A549 (cell line): ENCODE data around the gene DRGX. TPM values are rescaled to one million over a fixed set of nuclear protein-coding genes. Genes with fewer than 3 reads are reported as not detected.

Experiments used
- ATAC-seq, 2 experiments: fragments of 200-7000 bp in 1 of 2; fragments of >200 bp in 1 of 2; cut with Nextera tagmentation in 1 of 2; cut with Tn5 transposase in 1 of 2; 3 replicates each; pipeline versions ENCODE4 v1.8.0 to v1.9.1; 2018 to 2020; ENCODE audit warnings: mild to moderate bottlenecking in 1 of 2, moderate library complexity in 1 of 2
- CTCF ChIA-PET: fragments of 300-600 bp; sonication (Branson Sonifier 250); formaldehyde crosslinking; extraction: SDS; loops from one replicate; lab custom pipeline; 2021; ENCODE audit warnings: antibody characterized with exemption, inconsistent platforms; lab: Yijun Ruan, JAX
- POLR2A ChIA-PET: fragments of 350-600 bp; formaldehyde crosslinking; extraction: SDS; loops from one replicate; lab custom pipeline; 2021; ENCODE audit warnings: antibody characterized with exemption, inconsistent platforms; lab: Yijun Ruan, JAX
- DNase-seq, 2 experiments: peaks; one replicate each; pipeline versions ENCODE4 v3.0.0 to v3.0.0-alpha.2; 2011 to 2016; ENCODE audit warnings: low read depth in 1 of 2, low spot score in 1 of 2
- FAIRE-seq: peaks from 2 replicates; lab custom pipeline; 2011; peaks lifted over from hg19 to GRCh38; lab: Jason Lieb, UNC
- H3K27ac ChIP-seq, 2 experiments: fragments of >200 bp; sonication (Bioruptor Twin); formaldehyde crosslinking; 3 replicates each; pipeline ENCODE4 v1.5.1; 2016 to 2017
- H3K4me1 ChIP-seq: fragments of >200 bp; sonication (Bioruptor Twin); formaldehyde crosslinking; 3 replicates; pipeline ENCODE4 v1.6.1; 2016
- H3K4me2 ChIP-seq: fragments of >200 bp; sonication (Bioruptor Twin); formaldehyde crosslinking; 3 replicates; pipeline ENCODE4 v1.6.1; 2016
- H3K4me3 ChIP-seq: fragments of >200 bp; sonication (Bioruptor Twin); formaldehyde crosslinking; 3 replicates; pipeline ENCODE4 v1.5.1; 2016
- H3K9me3 ChIP-seq: fragments of >200 bp; sonication (Bioruptor Twin); formaldehyde crosslinking; 3 replicates; pipeline ENCODE4 v1.6.1; 2016
- CBX2 ChIP-seq: fragments of 200-600 bp; sonication (generic); IDR thresholded peaks from 2 replicates; pipeline ENCODE4 v1.6.1; 2016; ENCODE audit warnings: low read depth, mild to moderate bottlenecking, borderline replicate concordance
- CBX8 ChIP-seq: fragments of 200-600 bp; sonication (generic); IDR thresholded peaks from 2 replicates; pipeline ENCODE4 v1.6.1; 2016
- CEBPB ChIP-seq, 2 experiments: fragments of >200 bp in 1 of 2; sonication (Bioruptor Twin) in 1 of 2; formaldehyde crosslinking in 1 of 2; IDR thresholded peaks; 2 replicates each; pipeline ENCODE4 v1.6.1; 2012 to 2016
- CHD2 ChIP-seq: fragments of 150-350 bp; IDR thresholded peaks from 2 replicates; pipeline ENCODE4 v1.6.1; 2014; ENCODE audit warnings: low read length; ENCODE audit not compliant: partially characterized antibody
- CHD4 ChIP-seq: fragments of 200-600 bp; sonication (generic); IDR thresholded peaks from 2 replicates; pipeline ENCODE4 v1.6.1; 2016; ENCODE audit warnings: antibody characterized with exemption, mild to moderate bottlenecking, borderline replicate concordance
- E2F6 ChIP-seq: IDR thresholded peaks from 2 replicates; pipeline ENCODE4 v1.6.1; 2012; ENCODE audit warnings: low read depth, borderline replicate concordance
- ELK1 ChIP-seq: fragments of 150-350 bp; IDR thresholded peaks from 2 replicates; pipeline ENCODE4 v1.6.1; 2014; ENCODE audit warnings: low read depth, mild to moderate bottlenecking, low read length
- ESRRA ChIP-seq: fragments of 150-350 bp; IDR thresholded peaks from 2 replicates; pipeline ENCODE4 v1.6.1; 2014; ENCODE audit warnings: mild to moderate bottlenecking, low read length, borderline replicate concordance
- GATA3 ChIP-seq: IDR thresholded peaks from 2 replicates; pipeline ENCODE4 v1.6.1; 2012; ENCODE audit warnings: borderline replicate concordance
- HES2 ChIP-seq: fragments of >200 bp; sonication (Bioruptor Twin); formaldehyde crosslinking; IDR thresholded peaks from 2 replicates; pipeline ENCODE4 v1.6.1; 2016
- HOXA7 ChIP-seq: fragments of 250-450 bp; sonication (Bioruptor Pico); IDR thresholded peaks from 2 replicates; pipeline ENCODE4 v1.5.0; 2020; ENCODE audit warnings: mild to moderate bottlenecking, moderate library complexity
- HOXB5 ChIP-seq: fragments of 250-450 bp; sonication (Bioruptor Pico); IDR thresholded peaks from 2 replicates; pipeline ENCODE4 v1.5.0; 2020; ENCODE audit warnings: mild to moderate bottlenecking, moderate library complexity
- JUN ChIP-seq, 2 experiments: fragments of >200 bp; sonication (Bioruptor Twin); formaldehyde crosslinking; IDR thresholded peaks; 2 replicates in 1 of 2; 3 replicates in 1 of 2; pipeline ENCODE4 v1.6.1; 2016 to 2017
- KDM5A ChIP-seq: fragments of 200-600 bp; sonication (generic); IDR thresholded peaks from 2 replicates; pipeline ENCODE4 v1.6.1; 2016; ENCODE audit warnings: antibody characterized with exemption, mild to moderate bottlenecking
- MYC ChIP-seq: IDR thresholded peaks from 2 replicates; pipeline ENCODE4 v1.6.1; 2012; ENCODE audit warnings: mild to moderate bottlenecking, inconsistent platforms, low read length, improper control_type of control experiment, borderline replicate concordance
- NR3C1 ChIP-seq: fragments of >200 bp; sonication (Bioruptor Twin); formaldehyde crosslinking; IDR thresholded peaks from 3 replicates; pipeline ENCODE4 v1.6.1; 2017
- PHF8 ChIP-seq: fragments of 200-600 bp; sonication (generic); IDR thresholded peaks from 2 replicates; pipeline ENCODE4 v1.6.1; 2016; ENCODE audit warnings: low read depth, mild to moderate bottlenecking, antibody characterized with exemption, moderate library complexity, borderline replicate concordance
- POLR2A ChIP-seq: IDR thresholded peaks from 2 replicates; pipeline ENCODE4 v1.6.1; 2012; ENCODE audit warnings: mild to moderate bottlenecking, low read length
- SMC3 ChIP-seq: fragments of >200 bp; sonication (Bioruptor Twin); formaldehyde crosslinking; IDR thresholded peaks from 3 replicates; pipeline ENCODE4 v1.6.1; 2018; ENCODE audit warnings: inconsistent platforms
- USF2 ChIP-seq: fragments of 450-650 bp; IDR thresholded peaks from 2 replicates; pipeline ENCODE4 v1.6.1; 2014; ENCODE audit warnings: antibody characterized with exemption
- ZC3H11A ChIP-seq: fragments of 450-650 bp; IDR thresholded peaks from 2 replicates; pipeline ENCODE4 v1.6.1; 2014; ENCODE audit warnings: antibody characterized with exemption, mild to moderate bottlenecking
- ZSCAN20 ChIP-seq: fragments of 250-450 bp; sonication (Bioruptor Pico); IDR thresholded peaks from 2 replicates; pipeline ENCODE4 v1.8.0; 2022; ENCODE audit warnings: mild to moderate bottlenecking, moderate library complexity
- WGBS: methylation state at CpG from one replicate; pipeline ENCODE4 v1.1.6; 2017; ENCODE audit errors: missing lambda C conversion rate; 5-methylcytosine and 5-hydroxymethylcytosine counted together
- polyA plus RNA-seq, 4 experiments: library from polyadenylated mRNA; depleted of rRNA in 3 of 4; stranded (reverse); fragments of >200 nt; fragmentation: RNase III in 1 of 4; extraction: RNeasy Plus Mini Kit Qiagen cat#74134 plus additional on column Dnase treatment in 1 of 4; gene quantifications; 2 replicates in 3 of 4; 3 replicates in 1 of 4; pipeline ENCODE4 v1.2.3, GENCODE V29; 2011 to 2017

Gene DRGX
- polyA plus RNA-seq, 2 of the 4 experiments (the other 2 are of a cell fraction) = not detected

GRCh38 chr10:49387071-49387470 is 8.8 kb downstream of the DRGX start:
- ATAC-seq (no peak), DNase-seq (no peak), FAIRE-seq (no peak)
- Histone ChIP-seq H3K4me3 (no peak overlapping the region), H3K4me1 (no peaks in the 10 kb centered on the region)
- WGBS = 58% methylated on average over 8 of the region's 8 CpGs
- CTCF ChIA-PET = interaction anchor here (1.6 kb wide), 1 partner anchor 21 kb away, joined by 6 read pairs; no protein-coding TSS in a partner anchor
- TF ChIP-seq CBX8 (no peak), GATA3 (no peak), HOXA7 (CRISPR knock-in tag) (no peak), ESRRA (no peak), ELK1 (no peak), HOXB5 (CRISPR knock-in tag) (no peak), USF2 (no peak), KDM5A (no peak), CEBPB (IDR thresholded peaks at IDR 0.05) (no peak)
- TF ChIP-seq, all 56 proteins: peak for 0
- POLR2A ChIA-PET = no interaction called here
- Histone ChIP-seq H3K27ac (no peak overlapping the region), H3K9me3 (no peaks in the 10 kb centered on the region), H3K4me2 (no peak overlapping the region)

GRCh38 chr10:49385939-49386922 is 9.7 kb downstream of the DRGX start:
- H3K9me3 ChIP-seq = no peaks in the 10 kb centered on the region
- ATAC-seq (no peak), DNase-seq (no peak), FAIRE-seq (no peak)
- H3K4me1 ChIP-seq = no peaks in the 10 kb centered on the region
- H3K4me3 ChIP-seq = no peak overlapping the region
- no peak overlapping the region for H3K27ac ChIP-seq
- TF ChIP-seq NR3C1 (no peak), POLR2A (no peak), PHF8 (no peak), CBX2 (no peak), SMC3 (no peak), ZC3H11A (no peak), MYC (no peak), CHD4 (no peak), USF2 (no peak), JUN (IDR thresholded peaks at IDR 0.05) (no peak), ZSCAN20 (no peak), CHD2 (no peak), E2F6 (no peak), HES2 (no peak)
- H3K4me2 ChIP-seq = no peak overlapping the region
- WGBS = 27% methylated on average over 19 of the region's 22 CpGs
- POLR2A ChIA-PET = no interaction called here
- CTCF ChIA-PET = interaction anchor here (1.6 kb wide), 1 partner anchor 21 kb away, joined by 6 read pairs; no protein-coding TSS in a partner anchor
